DMS153 (cell line): Measurements from ENCODE around the gene ARHGEF38.
A peak's percentile ranks its signal among the peaks of the same experiment; 100 is the strongest.

Experiments
- DNase-seq: peaks from one replicate; lab custom pipeline; 2025; lab: John Stamatoyannopoulos, UW

The ARHGEF38 gene, protein sequence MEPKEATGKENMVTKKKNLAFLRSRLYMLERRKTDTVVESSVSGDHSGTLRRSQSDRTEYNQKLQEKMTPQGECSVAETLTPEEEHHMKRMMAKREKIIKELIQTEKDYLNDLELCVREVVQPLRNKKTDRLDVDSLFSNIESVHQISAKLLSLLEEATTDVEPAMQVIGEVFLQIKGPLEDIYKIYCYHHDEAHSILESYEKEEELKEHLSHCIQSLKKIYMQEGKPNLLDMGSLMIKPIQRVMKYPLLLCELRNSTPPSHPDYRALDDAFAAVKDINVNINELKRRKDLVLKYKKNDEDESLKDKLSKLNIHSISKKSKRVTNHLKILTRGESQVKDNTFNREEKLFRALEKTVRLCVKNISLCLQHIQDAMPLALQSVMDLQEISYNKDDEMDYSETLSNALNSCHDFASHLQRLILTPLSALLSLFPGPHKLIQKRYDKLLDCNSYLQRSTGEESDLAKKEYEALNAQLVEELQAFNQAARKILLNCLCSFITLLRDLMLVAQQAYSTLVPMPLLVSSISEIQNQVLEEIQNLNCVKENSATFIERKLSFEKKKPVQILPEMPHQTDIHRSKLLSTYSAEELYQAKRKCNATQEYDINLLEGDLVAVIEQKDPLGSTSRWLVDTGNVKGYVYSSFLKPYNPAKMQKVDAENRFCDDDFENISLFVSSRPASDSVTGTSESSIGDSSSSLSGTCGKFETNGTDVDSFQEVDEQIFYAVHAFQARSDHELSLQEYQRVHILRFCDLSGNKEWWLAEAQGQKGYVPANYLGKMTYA

DNA sequence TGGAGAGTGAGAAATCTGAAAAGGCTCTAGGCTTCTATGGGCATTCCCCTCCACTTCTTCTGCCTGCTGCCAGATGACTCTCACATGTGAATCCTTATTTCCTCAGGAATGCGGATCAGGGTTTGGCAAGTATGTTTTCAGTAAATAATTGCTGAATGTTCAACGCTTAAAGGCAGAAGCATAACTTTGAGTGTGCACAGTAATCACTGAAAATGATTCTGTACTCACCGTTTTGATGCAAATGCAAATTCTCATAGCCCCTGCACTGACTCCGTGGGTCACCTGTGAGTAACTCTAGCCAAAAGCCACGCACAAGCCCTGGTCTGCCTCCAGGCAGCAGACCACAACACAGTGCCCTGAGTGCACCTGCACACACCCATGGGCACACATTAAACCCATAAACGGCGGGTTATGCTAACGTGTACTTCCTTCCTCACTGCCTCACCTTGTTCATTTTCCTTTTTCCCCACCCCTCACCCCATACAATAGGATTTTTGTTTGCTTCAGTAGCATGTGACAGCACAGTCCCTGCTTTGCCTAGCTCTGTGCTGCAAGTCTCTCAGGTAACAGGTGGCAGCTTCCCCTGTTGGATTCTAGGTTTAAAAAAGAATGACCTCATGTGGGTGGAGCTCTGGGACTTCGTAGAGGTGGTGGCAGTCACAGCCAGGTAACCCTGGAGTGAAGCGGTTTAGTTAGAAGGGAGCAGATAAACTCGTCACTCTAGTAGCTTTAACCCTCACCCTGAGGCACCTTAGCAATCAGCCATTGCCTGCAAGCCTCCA is at the start of gene ARHGEF38:
Gene ARHGEF38, plus strand, starts transcription at position 656 of the 782 bp plus-strand sequence. CDS start 146 bp downstream, outside the sequence.
- DNase-seq = peak; percentile 98

DNA sequence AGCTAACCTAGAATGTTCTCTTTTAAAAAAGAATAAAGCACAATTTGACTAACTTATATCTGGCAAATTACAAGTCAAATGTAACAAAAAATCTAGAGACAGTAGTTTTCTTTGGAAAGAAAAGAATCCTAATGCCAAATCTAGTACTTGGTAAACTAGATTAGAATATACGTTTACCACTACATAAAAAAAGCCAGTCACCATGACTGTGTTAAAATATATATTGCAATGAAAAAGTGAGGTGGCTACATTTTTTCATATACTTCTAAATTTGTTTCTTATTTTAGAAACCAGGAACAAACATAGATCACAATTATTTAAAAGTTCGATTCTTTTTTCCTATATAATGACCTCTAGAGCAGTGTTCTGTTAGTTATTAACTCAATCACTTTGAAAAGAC is 48.9 kb upstream of the ARHGEF38 start:
- DNase-seq = no peak

GRCh38 chr4:105504744-105505143 is 47.7 kb upstream of the ARHGEF38 start:
- DNase-seq = no peak

- DNase-seq = no peak
These were observed 43.1 kb upstream of the ARHGEF38 start for GRCh38 chr4:105509291-105509690.

DNA sequence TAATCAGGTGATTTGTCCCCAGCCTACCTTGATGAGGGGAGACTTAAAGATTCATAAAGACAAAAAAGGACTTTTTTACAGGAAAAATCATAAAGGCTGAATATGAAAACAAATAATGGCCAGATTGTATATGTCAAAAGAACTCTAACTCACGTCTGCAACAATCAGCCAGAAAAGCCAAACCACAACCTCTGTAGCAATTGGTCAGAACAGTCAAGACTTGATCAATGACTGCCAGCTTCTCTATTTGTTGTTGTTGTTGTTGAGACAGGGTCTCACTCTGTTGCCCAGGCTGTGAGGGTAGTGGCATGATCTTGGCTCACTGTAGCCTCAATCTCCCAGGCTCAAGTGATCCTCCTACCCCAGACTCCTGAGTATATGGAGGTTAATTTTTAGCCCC is 42.7 kb upstream of the ARHGEF38 start:
- no peak for DNase-seq

GRCh38 chr4:105510245-105510644 is 42.2 kb upstream of the ARHGEF38 start:
- DNase-seq = no peak

- no peak for DNase-seq
These were observed 31.3 kb upstream of the ARHGEF38 start for GRCh38 chr4:105520819-105521790.

DNA sequence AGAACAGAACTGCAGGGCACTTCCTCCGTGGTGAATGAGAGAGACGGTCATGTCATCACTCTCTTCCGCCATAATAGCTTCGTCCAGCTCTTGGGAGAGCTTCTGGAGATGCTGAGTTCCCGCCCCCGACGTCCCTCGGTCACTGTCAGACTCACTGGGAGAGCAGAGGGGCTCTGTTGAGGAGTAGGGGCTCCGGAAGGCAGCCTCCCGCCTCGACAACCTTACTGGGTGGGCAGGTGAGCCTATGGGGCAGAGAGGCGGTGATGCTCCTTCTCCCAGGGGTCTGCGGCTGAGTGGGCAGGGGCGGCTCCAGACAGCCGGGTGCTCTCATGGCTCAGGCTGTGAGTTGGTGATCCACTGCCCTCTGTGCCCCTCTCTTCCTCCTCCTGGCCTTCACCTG is 25.8 kb upstream of the ARHGEF38 start:
- DNase-seq = no peak

GRCh38 chr4:105527081-105527480 is 25.3 kb upstream of the ARHGEF38 start:
- no peak for DNase-seq

- no peak for DNase-seq
These were observed 15.8 kb upstream of the ARHGEF38 start for GRCh38 chr4:105536601-105537000.

- DNase-seq = no peak
These were observed 11.0 kb upstream of the ARHGEF38 start for GRCh38 chr4:105541420-105541819.

DNA sequence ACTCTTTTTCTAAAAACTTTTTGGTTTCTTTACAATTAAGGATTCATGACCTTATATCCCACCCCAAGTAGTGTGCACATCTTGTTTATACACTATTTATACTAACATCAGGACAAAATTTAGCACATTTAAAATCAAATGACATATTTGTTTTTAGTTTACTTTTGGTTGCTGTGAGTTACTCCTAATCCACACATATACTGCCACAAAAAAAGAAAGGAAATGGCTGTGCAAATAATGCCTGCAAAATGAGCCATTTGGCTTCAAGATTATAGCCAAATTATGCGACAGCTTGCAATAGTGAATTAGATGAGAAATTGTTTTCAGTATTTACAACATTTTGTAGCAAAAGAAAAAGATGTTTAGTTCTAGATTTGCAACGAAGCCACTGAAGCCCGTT is 10.4 kb upstream of the ARHGEF38 start:
- DNase-seq = no peak

GRCh38 chr4:105543346-105543745 is 9.1 kb upstream of the ARHGEF38 start:
- no peak for DNase-seq

- no peak for DNase-seq
These were observed 8.5 kb upstream of the ARHGEF38 start for GRCh38 chr4:105543881-105544280.

GRCh38 chr4:105544520-105545286 is 7.7 kb upstream of the ARHGEF38 start:
- DNase-seq = peak; percentile 37

- no peak for DNase-seq
These were observed 6.3 kb upstream of the ARHGEF38 start for GRCh38 chr4:105546086-105546485.

DNA sequence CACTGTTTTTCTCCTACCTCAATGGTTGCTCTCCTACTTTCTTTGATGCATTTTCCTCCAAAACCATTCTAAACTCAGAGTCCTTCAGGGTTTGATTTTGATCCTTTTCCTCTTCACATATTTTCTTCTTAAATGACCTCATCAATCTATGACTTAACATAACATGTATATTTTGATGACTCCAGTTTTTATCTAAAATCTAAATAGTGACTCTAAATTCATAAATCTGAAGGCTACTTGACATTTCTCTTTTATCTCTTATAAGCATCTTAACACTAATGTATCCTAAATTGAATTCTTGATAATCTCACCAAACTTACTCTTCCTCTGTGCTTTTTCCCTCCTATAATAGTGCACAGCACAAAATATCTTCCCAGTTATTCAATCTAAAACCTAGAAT is 4.7 kb upstream of the ARHGEF38 start:
- no peak for DNase-seq

GRCh38 chr4:105548483-105548882 is 3.9 kb upstream of the ARHGEF38 start:
- no peak for DNase-seq

DNA sequence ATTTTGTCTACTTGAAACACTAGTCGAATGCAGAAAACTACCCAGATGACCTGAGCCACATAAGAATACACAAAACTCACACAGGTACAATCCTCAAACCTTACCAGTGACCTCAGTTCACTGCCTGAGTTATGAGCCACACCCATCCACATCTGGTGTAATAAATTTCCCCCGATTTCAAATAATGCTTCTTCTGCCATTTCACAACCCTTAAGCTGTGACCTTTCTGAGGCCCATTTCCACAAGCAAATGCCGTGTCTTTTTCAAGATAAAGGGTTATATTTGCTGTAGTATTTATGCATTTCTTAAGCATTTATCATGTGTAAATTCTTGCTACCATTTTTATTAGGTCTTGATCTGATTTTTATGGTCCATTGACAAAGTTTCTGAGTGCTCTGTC is 1.8 kb upstream of the ARHGEF38 start:
- DNase-seq = no peak

DNA sequence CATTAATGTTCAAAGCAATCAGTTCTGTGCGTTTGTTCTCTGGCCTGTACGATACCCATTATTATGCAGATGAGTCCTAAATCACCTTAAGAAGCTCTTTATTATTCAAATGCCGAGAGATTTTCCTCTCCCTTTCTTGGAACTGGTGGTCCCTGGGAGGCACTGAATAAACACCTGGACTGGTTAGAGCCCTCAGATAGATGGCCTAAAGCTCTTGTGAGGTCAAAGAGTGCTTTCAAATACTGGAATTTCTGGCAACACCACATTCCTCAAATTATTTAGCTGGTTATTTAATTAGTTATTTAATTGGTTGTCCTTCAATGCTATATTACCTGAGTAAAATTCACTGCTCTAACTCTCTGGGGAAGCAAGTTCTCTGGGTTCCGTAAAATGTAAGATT is 3.0 kb downstream of the ARHGEF38 start:
- no peak for DNase-seq

GRCh38 chr4:105556206-105556605 is 3.8 kb downstream of the ARHGEF38 start:
- DNase-seq = no peak
